A549 (cell line): ENCODE results near the gene SP100.

Experiments
- ATOH8 ChIP-seq: fragments of 250-450 bp; sonication (Bioruptor Pico); IDR thresholded peaks from 2 replicates; pipeline ENCODE4 v1.5.0; 2020; ENCODE audit warnings: low read depth, mild to moderate bottlenecking, moderate library complexity
- POLR2A ChIP-seq: IDR thresholded peaks from 2 replicates; pipeline ENCODE4 v1.6.1; 2012; ENCODE audit warnings: mild to moderate bottlenecking, low read length
- RFX5 ChIP-seq: fragments of 450-650 bp; IDR thresholded peaks from 2 replicates; pipeline ENCODE4 v1.7.1; 2014; ENCODE audit warnings: antibody characterized with exemption, mild to moderate bottlenecking, moderate library complexity

- TF ChIP-seq POLR2A, result no peak
- no peak for TF ChIP-seq ATOH8 (CRISPR knock-in tag)
- TF ChIP-seq RFX5, result no peak
These were observed 15.5 kb upstream of the SP100 start for GRCh38 chr2:230400454-230400853.
